KMS-11 (cell line): ENCODE data around the gene CDK15.

Source experiments
- H2AFZ ChIP-seq: fragments of 200-600 bp; sonication (generic); 2 replicates; pipeline ENCODE4 v1.6.1; 2016; ENCODE audit warnings: antibody characterized with exemption, mixed run types, low read depth
- H3K27ac ChIP-seq: fragments of 200-600 bp; sonication (generic); 2 replicates; pipeline ENCODE4 v1.6.1; 2016; ENCODE audit warnings: mild to moderate bottlenecking, mixed run types
- H3K27me3 ChIP-seq: fragments of 200-600 bp; sonication (generic); 2 replicates; pipeline ENCODE4 v1.6.1; 2017; ENCODE audit warnings: mild to moderate bottlenecking, low read depth, mixed run types, moderate library complexity; ENCODE audit not compliant: insufficient read depth
- H3K36me3 ChIP-seq: fragments of 200-600 bp; sonication (generic); 2 replicates; pipeline ENCODE4 v1.6.1; 2017; ENCODE audit warnings: mild to moderate bottlenecking, mixed run types; ENCODE audit not compliant: insufficient read depth
- H3K4me1 ChIP-seq: fragments of 200-600 bp; sonication (generic); 2 replicates; pipeline ENCODE4 v1.6.1; 2016; ENCODE audit warnings: mild to moderate bottlenecking, low read depth, mixed run types; ENCODE audit not compliant: poor library complexity, severe bottlenecking
- H3K4me2 ChIP-seq: fragments of 200-600 bp; sonication (generic); 2 replicates; pipeline ENCODE4 v1.7.0; 2016; ENCODE audit warnings: mild to moderate bottlenecking, mixed run types
- H3K4me3 ChIP-seq: fragments of 200-600 bp; sonication (generic); IDR thresholded peaks from 2 replicates; pipeline ENCODE4 v1.6.1; 2017; ENCODE audit warnings: low read depth, low read length, mixed read lengths; ENCODE audit not compliant: insufficient read depth
- H3K79me2 ChIP-seq: fragments of 200-600 bp; sonication (generic); 2 replicates; pipeline ENCODE4 v1.6.1; 2016; ENCODE audit warnings: low read depth, mixed run types; ENCODE audit not compliant: insufficient read depth
- H3K9ac ChIP-seq: fragments of 200-600 bp; sonication (generic); 2 replicates; pipeline ENCODE4 v1.6.1; 2016; ENCODE audit warnings: mild to moderate bottlenecking, mixed run types
- H4K20me1 ChIP-seq: fragments of 200-600 bp; sonication (generic); 2 replicates; pipeline ENCODE4 v1.6.1; 2016; ENCODE audit warnings: mild to moderate bottlenecking, mixed run types; ENCODE audit not compliant: insufficient read depth
- TF ChIP-seq, protein P1 (sequence below): fragments of 200-600 bp; sonication (generic); conservative IDR thresholded peaks from 2 replicates; pipeline ENCODE4 v1.6.1; 2017; ENCODE audit warnings: low read depth, mild to moderate bottlenecking, antibody characterized with exemption, low read length, moderate library complexity, mixed read lengths

The CDK15 gene

DNA sequence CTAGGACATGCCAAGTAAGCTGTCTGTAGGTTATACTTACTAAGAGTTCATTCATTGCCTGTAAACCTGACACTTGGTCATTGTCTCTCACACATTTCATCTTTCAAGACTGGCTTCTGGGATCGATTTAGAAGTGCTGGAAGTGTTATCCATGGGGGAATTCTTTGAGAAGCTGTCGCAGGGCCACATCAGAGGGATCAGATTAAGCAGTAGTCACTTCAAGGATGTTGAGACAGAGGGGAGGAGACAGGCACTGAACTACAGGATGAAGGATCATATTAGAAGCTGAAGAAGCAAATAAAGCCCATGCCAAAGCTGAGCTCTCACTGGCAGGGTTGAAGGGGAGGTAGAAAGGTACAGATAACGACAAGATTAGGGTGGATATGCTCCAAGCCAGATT is 49.0 kb downstream of the CDK15 start:
- H3K4me3 ChIP-seq = no peak overlapping the region
- no peak overlapping the region for H3K9ac ChIP-seq
- H3K27ac ChIP-seq = no peak overlapping the region
- H3K4me1 ChIP-seq = peaks cover 37% of the 10 kb centered on the region
- H3K4me2 ChIP-seq = no peak overlapping the region
- H2AFZ ChIP-seq = no peak overlapping the region
- no peaks in the 10 kb centered on the region for H3K79me2 ChIP-seq
- H3K27me3 ChIP-seq = no peaks in the 10 kb centered on the region
- H3K36me3 ChIP-seq = no peaks in the 10 kb centered on the region
- no peaks in the 10 kb centered on the region for H4K20me1 ChIP-seq
- TF ChIP-seq, protein P1, sequence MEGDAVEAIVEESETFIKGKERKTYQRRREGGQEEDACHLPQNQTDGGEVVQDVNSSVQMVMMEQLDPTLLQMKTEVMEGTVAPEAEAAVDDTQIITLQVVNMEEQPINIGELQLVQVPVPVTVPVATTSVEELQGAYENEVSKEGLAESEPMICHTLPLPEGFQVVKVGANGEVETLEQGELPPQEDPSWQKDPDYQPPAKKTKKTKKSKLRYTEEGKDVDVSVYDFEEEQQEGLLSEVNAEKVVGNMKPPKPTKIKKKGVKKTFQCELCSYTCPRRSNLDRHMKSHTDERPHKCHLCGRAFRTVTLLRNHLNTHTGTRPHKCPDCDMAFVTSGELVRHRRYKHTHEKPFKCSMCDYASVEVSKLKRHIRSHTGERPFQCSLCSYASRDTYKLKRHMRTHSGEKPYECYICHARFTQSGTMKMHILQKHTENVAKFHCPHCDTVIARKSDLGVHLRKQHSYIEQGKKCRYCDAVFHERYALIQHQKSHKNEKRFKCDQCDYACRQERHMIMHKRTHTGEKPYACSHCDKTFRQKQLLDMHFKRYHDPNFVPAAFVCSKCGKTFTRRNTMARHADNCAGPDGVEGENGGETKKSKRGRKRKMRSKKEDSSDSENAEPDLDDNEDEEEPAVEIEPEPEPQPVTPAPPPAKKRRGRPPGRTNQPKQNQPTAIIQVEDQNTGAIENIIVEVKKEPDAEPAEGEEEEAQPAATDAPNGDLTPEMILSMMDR = no peak

DNA sequence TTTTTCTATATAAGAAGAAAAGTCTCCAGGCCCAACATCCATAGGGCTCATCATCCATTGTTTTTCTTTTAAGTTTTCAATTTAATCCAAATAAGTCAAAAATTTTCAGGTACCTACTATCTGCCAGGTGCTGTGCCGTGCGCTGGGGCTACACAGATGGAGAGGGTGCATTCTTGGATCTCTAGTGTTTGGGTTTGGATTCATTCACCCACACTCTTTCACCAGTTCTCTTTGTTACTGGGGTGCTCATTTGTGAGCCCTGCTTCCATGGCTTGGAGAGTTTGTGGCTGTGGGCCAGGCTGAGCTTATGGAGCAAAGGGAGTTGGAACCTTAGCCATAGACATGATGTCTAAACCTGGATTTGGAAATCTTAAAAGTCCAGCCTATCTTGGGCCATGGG is 51.0 kb downstream of the CDK15 start:
- peaks cover 26% of the 10 kb centered on the region for H3K4me1 ChIP-seq
- no peaks in the 10 kb centered on the region for H3K79me2 ChIP-seq
- no peaks in the 10 kb centered on the region for H3K27me3 ChIP-seq
- H3K9ac ChIP-seq = no peak overlapping the region
- no peak overlapping the region for H3K4me2 ChIP-seq
- H3K36me3 ChIP-seq = no peaks in the 10 kb centered on the region
- no peak overlapping the region for H3K27ac ChIP-seq
- TF ChIP-seq, protein P1 = no peak
- no peak overlapping the region for H3K4me3 ChIP-seq
- no peak overlapping the region for H2AFZ ChIP-seq
- H4K20me1 ChIP-seq = no peaks in the 10 kb centered on the region

DNA sequence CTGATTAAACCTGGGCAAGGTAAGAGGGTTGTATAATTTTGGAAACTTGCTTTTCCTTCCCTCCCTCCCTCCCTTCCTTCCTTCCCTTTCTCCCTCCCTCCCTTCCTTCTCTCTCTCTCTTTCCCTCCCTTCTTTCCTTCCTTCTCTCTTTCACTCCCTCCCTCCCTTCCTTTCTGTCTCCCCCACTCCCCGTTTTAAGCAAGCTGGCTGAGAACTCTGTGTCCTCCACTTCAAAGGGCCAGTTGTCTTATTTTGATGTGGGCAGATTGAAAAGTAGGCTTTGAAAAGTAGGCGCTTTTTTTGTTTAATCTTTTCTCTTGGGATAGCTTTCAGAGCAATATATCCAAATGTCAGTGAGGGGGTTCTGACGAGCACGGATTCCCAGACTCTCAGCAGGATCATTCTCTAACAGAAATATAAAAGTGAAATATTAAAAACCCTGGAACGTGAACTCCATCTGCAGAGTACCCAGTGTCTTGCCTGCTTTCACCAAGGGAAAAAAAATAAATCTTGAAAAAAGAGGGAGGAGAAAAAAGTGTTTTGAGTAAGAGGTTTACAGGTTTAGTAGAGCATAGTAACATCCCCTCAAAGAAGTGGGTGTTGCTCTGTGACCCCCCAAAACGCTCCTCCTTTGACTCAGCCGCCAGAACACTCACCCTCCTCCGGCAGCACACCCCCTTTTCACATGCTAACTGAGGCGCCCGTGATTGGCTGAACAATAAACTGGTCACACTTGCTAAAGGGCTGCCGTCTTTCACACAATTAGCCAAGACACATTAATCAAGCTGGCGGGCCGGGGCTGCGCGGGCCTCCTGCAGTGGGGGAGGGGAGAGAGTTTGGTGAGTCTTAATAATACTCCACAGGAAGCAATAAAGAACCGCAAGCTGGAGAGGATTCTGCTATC is 52.2 kb downstream of the CDK15 start:
- no peaks in the 10 kb centered on the region for H4K20me1 ChIP-seq
- H3K4me1 ChIP-seq = peaks cover 14% of the 10 kb centered on the region
- H2AFZ ChIP-seq = no peak overlapping the region
- H3K4me3 ChIP-seq = no peak overlapping the region
- H3K36me3 ChIP-seq = no peaks in the 10 kb centered on the region
- H3K9ac ChIP-seq = no peak overlapping the region
- no peaks in the 10 kb centered on the region for H3K79me2 ChIP-seq
- H3K27me3 ChIP-seq = no peaks in the 10 kb centered on the region
- no peak overlapping the region for H3K4me2 ChIP-seq
- TF ChIP-seq, protein P1 = no peak
- H3K27ac ChIP-seq = no peak overlapping the region

DNA sequence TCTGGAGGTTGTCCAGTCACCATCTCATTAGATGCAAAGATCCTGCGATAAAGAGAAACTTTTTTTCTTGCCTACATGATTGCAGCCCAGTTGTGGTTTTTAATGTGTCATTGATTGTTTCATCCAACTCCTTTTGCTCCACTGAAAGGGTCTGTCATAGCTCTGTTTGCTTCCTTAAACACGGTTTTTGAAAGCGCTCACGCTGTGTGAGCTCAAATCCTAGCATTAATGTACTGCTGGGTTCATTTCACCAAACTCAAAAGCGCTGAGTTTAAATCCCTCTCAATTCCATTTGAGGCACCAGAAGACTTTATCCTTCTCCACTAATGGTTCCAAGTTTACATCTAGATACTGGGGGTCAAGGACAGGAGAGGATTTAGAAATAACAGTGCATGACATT is 53.6 kb downstream of the CDK15 start:
- no peak overlapping the region for H3K27ac ChIP-seq
- no peak overlapping the region for H3K4me2 ChIP-seq

More for the DNA sequence above, 53.6 kb downstream of the CDK15 start:
- TF ChIP-seq, protein P1 = no peak
- no peak overlapping the region for H3K4me3 ChIP-seq
- H4K20me1 ChIP-seq = no peaks in the 10 kb centered on the region
- H2AFZ ChIP-seq = no peak overlapping the region
- peaks cover under 1% of the 10 kb centered on the region for H3K4me1 ChIP-seq
- no peaks in the 10 kb centered on the region for H3K79me2 ChIP-seq
- no peak overlapping the region for H3K9ac ChIP-seq
- no peaks in the 10 kb centered on the region for H3K36me3 ChIP-seq
- no peaks in the 10 kb centered on the region for H3K27me3 ChIP-seq
